Retina (tissue), 1 donor: ENCODE measurements around the gene NFE2L3.
"Not testable (repeated sequence)": the region's sequence is repeated elsewhere in the genome, so short reads cannot be mapped to it uniquely, and the experiment has no call there.

Source experiments
- DNase-seq: peaks from one replicate; pipeline ENCODE4 v3.0.0-alpha.2; 2016

Gene NFE2L3

DNA sequence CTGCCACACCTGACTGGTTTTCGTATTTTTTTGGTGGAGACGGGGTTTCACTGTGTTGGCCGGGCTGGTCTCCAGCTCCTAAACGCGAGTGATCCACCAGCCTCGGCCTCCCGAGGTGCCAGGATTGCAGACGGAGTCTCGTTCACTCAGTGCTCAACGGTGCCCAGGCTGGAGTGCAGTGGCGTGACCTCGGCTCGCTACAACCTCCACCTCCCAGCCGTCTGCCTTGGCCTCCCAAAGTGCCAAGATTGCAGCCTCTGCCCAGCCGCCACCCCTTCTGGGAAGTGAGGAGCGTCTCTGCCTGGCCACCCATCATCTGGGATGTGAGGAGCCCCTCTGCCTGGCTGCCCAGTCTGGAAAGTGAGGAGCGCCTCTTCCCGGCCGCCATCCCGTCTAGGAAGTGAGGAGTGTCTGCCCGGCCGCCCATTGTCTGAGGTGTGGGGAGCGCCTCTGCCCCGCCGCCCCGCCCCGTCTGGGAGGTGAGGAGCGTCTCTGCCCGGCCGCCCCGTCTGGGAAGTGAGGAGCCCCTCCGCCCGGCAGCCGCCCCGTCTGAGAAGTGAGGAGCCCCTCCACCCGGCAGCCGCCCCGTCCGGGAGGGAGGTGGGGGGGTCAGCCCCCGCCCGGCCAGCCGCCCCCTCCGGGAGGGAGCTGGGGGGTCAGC is 4.2 kb upstream of the NFE2L3 start:
- DNase-seq: not testable (repeated sequence)

- DNase-seq: not testable (repeated sequence)
These were observed 3.7 kb upstream of the NFE2L3 start for GRCh38 chr7:26148307-26148700.

GRCh38 chr7:26149391-26149977 is 2.5 kb upstream of the NFE2L3 start:
- DNase-seq: no peak

DNA sequence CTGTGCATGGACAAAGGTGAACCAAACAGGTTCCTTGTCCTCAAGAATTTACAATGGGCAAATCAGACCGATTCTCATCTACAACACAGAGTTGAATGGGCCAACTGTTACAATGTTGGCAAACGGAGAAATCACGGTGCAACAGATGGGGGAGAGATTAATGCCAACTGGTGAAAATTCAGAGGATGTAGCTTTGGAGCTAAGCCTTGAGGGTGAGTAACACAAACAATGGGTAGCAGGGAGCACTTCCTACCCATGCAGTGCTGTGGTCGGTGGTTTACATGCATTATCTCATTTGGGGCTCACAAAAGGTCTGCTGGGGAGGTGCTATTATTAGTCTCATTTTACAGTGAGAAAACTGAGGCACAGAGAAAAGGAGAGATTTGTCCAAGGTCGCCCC is 902 bp upstream of the NFE2L3 start:
- DNase-seq: no peak

- DNase-seq: no peak
These were observed 397 bp upstream of the NFE2L3 start for GRCh38 chr7:26151650-26151952.

GRCh38 chr7:26152782-26153240 is 813 bp downstream of the NFE2L3 start:
- DNase-seq: peak; percentile 62

- DNase-seq: no peak
These were observed 1.3 kb downstream of the NFE2L3 start for GRCh38 chr7:26153241-26153822.

DNA sequence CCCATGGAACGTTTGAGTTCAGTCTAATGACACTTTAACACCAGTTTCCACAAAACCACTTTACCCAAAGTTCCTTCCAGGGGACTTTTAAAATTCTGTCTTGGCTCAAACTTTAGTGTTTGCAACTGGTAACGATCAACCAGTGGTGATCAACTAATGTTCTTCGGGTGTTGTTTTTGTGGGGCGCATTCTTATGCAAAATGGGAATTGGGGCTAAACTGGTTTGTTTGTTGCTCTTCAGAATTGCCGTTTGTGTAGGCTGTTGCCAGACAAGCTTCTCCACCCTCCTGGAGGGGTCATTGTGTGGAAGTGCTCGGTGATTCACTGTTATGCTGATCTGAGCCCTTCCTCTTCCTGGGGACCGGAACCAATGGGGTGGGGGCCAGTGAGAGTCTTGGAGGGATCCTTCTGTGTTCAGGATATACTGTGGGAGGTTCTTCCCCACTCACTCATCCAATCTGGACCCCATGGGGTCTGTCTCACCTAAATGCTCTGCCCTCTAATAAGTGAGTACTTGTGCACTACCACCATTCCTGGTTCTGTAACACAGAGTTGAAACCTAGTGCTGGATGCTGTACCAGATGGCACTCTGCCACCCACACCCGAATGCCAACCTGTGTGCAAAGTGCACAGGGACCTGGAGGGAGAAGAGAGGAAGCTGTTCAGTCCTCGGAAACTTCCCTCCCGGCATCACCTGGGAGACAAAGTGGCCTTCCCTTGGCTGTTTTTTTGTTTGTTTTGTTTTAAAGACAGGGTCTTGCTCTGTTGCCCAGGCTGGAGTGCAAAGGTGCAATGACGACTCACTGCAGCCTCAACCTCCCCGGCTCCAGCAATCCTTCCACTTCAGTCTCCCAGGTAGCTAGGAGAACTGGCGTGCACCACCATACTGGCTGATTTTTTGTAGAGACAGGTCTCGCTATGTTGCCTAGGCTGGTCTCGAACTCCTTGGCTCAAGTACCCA is 2.1 kb downstream of the NFE2L3 start:
- DNase-seq: no peak

DNA sequence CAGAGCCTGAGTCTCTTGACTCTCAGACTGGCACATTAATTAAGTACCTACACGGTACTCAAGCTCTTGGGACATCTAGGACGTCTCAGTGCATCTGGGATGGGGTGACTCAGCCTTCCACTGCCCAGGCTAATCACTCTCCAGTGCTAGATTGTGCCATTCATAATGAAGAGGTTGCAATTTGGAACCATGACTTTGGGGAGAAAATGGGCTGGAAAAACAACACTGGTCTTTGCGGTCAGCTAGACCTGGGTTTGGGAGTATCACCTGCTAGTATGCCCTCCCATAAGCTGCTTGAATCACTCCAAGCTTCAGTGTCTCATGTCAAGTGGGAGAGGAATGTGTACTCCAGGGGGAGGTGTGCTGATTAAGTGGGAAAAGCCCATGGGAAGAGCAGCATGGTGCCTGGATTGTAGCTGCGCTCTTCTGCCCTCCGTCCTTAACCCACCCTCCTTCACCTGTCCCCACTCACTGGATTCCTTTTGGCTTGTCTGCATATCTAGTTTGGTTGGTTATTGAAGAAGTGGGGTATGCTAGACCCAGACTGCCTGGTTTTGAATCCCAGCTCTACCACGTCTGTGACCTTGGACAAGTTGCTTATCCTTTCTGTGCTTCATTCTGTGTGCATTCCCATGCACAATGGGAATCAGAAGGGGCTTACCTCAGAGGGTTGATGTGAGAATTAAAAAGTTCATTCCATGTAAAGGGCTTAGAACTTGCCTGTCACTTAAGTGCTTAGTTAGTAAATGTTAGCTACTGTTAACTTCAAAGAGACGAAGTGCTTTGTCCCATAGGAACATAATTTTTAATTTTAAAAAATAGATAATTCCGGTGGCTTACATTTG is 3.8 kb downstream of the NFE2L3 start:
- no peak for DNase-seq

- no peak for DNase-seq
These were observed 4.7 kb downstream of the NFE2L3 start for GRCh38 chr7:26156451-26157420.

- DNase-seq: no peak
These were observed 5.6 kb downstream of the NFE2L3 start for GRCh38 chr7:26157520-26158105.

DNA sequence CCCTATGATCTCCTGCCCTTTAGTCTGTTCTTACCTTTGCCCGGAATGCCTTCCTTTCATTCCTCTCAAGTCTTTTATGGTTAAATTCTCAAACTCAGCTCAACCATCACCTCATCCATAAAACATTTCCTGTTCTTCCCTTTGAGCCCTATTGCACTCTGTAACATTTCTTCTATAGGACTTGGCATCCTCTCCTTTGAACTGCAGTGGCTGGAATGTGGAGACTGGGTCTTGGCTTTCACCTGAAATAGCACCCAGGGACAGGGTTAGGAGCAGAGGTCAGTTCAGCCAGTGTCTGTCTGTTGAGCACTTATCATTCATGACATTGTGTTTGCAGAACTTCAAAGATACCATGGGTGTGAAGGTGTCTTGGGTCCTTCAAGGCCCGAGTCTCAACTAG is 7.2 kb downstream of the NFE2L3 start:
- DNase-seq: no peak

GRCh38 chr7:26160896-26161295 is 8.9 kb downstream of the NFE2L3 start:
- DNase-seq: no peak

GRCh38 chr7:26162431-26162830 is 10.4 kb downstream of the NFE2L3 start:
- no peak for DNase-seq

- DNase-seq: not testable (repeated sequence)
These were observed 11.8 kb downstream of the NFE2L3 start for GRCh38 chr7:26163804-26164203.

- DNase-seq: no peak
These were observed 14.1 kb downstream of the NFE2L3 start for GRCh38 chr7:26165950-26166683.

DNA sequence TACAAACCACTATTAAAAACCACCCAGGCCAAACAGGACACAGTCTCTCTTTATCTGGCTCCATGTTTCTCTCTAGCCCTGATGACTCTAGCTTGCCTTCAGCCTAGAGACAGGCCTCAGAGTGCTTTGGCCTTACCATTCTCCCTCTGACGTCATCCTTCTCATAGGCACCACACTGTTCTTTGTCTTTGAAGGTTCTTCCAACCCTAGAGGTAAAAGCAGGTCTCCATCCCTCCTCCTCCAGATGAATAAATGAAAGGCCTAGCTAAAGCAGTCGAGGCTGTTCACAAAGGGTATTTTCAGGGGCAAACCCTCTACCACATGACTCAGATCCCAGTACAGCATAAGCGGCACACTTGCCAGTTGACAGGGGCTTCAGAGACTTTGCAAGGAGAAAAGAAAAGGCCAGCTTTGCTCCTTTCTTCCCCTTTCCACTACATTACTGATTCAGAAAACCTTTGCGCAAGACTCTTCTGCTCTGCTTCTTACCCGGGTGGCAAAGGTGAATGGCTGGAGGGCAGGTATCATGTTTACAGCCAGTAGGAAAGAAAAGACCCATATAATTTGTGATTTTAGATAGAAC is 14.8 kb downstream of the NFE2L3 start:
- no peak for DNase-seq

DNA sequence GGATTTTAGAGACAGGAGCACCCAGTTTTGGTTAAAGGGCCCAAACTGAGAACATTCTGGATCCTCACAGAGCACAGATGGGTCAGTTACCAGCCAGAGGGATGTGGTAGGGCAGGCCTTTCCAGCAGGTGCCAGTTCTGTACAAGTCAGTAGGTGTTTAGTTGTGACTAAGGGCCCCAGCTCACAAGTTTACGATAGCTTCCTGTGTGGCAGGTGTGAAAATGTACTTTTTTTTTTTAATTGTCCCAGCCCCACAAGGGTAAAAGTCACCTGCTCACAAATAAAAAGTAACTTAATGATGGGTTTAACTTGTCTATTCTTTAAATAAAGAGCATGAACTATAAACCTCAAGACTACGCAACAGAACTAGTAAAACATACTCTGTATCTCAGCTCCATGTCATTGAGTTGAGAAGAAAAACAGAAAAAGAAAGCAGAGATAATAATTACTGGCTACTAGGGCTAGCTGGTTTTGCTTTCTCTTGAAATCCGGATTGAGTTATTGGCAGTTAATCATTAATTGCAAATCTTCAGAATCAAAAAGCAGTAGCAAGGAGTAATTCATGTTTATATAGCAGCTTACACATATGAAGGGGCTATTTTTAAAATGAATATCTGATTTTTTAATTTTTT is 15.4 kb downstream of the NFE2L3 start:
- no peak for DNase-seq

DNA sequence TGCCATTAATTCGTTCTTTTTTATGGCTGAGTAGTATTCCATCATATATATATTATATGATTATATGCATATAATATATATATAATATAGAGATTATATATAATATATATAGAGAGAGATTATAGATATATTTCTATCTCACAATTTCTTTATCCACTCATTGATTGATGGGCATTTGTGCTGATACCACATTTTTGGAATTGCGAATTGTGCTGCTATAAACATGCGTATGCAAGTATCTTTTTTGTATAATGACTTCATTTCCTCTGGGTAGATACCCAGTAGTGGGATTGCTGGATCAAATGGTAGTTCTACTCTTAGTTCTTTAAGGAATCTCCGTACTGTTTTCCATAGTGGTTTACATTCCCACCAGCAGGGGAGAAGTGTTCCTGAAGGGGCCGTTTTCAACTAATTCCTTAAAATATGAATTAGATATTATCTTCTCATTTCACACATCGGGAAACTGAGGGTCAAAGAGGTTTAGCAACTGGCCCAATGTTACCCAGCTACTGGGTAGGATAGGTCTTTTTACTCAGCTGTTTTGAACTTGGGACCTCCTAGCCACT is 16.5 kb downstream of the NFE2L3 start:
- DNase-seq: no peak
